GM12875 (cell line): ENCODE results near the gene ABHD12.

Experiments
- H3K4me3 ChIP-seq: one replicate; pipeline ENCODE4 v1.5.1; 2011; ENCODE audit warnings: low read depth, low read length, control low read depth
- TF ChIP-seq, protein P1 (sequence below): IDR thresholded peaks from 2 replicates; pipeline ENCODE4 v1.5.1; 2011; ENCODE audit warnings: low read depth, mild to moderate bottlenecking, control low read depth, inconsistent platforms, low read length, moderate library complexity, borderline replicate concordance; ENCODE audit not compliant: insufficient read depth

ABHD12 gene

DNA sequence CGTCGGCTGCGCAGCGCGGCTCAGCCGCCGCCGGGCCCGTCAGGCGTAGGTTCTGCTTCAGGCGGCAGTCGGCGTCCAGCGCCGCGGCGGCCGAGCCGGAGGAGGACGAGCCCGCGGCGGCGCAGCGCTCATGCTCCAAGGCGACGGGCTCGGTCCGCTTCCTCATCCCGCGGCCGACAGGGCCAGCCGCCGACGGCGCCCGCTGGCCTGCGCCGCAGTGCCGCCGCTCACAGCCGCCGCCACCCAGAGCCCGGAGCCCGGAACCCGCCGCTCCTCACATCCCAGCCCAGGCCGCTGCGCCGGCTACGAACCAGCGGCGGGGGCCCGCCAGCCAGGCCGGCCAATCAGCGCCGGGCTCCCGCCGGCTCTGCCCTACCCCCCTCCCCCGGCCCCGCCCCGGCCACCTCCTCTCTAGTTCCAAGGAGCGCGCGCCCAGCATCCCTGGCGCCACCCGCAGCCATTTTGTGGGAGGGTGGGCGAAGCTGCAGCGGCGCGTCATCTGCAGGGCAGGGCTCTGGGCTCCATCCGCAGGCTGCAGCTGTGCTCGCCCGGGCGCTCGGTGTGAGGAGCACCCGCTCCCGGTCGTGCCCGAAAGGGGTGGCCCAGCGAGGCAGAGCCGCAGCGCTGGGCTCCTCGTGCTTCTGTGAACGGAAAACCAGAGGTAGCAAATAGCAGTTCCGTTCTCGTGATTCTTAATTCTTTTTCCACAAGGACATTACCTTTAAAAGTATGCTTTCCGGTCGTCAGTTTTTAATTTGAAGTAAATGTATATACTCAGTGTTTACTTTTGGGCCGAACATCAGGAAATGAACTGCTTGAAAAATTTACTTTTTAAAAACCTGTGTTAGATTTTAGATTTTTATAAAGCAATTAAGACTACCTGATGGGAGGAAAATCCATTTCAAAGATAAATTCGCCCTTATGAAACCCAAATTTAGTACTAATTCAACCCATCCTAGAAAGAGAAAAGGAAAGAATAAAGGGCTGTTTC is at the start of gene ABHD12:
ABHD12 (minus strand) TSS at position 298 of the 991 bp plus-strand sequence; CDS start at position 166, 132 bp downstream.
- TF ChIP-seq, protein P1, sequence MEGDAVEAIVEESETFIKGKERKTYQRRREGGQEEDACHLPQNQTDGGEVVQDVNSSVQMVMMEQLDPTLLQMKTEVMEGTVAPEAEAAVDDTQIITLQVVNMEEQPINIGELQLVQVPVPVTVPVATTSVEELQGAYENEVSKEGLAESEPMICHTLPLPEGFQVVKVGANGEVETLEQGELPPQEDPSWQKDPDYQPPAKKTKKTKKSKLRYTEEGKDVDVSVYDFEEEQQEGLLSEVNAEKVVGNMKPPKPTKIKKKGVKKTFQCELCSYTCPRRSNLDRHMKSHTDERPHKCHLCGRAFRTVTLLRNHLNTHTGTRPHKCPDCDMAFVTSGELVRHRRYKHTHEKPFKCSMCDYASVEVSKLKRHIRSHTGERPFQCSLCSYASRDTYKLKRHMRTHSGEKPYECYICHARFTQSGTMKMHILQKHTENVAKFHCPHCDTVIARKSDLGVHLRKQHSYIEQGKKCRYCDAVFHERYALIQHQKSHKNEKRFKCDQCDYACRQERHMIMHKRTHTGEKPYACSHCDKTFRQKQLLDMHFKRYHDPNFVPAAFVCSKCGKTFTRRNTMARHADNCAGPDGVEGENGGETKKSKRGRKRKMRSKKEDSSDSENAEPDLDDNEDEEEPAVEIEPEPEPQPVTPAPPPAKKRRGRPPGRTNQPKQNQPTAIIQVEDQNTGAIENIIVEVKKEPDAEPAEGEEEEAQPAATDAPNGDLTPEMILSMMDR, result no peak
- peak within 1 kb of the TSS; percentile 93 for H3K4me3 ChIP-seq

DNA sequence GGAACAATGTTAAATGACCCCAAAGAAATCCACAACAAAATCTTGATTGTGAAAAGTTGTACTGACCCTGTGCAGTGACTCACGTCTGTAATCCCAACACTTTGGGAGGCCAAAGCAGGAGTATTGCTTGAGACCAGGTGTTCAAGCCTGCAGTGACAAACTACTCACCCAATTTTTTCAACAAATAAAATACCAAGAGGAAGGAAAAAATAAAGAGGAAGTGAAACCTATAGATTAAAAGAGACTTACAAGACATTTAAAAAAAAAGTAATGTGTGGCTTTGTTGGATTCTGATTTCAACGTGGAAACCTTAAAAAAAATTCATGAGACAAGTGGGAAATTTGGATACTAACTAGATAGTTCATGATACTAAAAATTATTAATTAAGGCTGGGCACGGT is 48.7 kb upstream of the ABHD12 start:
- TF ChIP-seq, protein P1, result no peak
- no peak overlapping the region for H3K4me3 ChIP-seq

DNA sequence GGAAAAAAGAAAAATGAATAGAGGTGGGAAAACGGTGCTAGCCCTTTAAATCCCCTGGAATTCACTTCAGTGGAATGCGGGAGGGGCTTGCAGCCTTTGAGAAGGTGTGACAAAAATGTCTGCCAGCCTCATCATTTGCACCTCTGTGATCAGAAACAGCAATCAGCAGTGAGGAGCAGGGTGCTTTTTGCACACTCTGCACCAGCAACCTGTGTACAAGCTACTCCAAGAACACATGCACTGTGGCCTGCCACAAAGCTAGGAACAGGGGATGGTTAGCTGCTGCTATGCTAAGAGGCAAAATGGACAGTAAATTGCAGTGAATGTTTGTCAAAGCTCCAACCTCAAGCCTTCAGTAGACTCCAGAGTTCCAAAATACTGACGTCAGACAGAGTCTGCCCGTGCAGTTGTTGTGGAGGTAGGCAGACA is 46.5 kb upstream of the ABHD12 start:
- TF ChIP-seq, protein P1, result no peak
- H3K4me3 ChIP-seq, result no peak overlapping the region

DNA sequence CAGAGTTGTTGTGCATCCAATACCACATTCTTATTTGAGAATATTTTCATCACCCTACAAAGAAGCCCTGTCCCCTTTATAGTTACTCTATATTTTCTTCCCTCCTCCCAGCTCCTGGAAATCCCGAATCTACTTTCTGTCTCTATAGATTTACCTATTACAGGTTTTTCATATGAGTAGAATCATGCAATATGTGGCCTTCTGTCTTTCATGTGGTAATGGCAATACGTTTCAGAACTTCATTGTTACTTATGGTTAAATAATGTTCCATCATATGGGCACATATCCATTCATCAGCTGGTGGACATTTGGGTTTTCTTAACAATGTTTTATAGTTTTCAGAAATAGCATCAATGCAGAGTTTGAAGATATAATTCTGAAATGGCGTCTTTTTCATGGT is 33.9 kb upstream of the ABHD12 start:
- no peak overlapping the region for H3K4me3 ChIP-seq
- TF ChIP-seq, protein P1, result no peak

DNA sequence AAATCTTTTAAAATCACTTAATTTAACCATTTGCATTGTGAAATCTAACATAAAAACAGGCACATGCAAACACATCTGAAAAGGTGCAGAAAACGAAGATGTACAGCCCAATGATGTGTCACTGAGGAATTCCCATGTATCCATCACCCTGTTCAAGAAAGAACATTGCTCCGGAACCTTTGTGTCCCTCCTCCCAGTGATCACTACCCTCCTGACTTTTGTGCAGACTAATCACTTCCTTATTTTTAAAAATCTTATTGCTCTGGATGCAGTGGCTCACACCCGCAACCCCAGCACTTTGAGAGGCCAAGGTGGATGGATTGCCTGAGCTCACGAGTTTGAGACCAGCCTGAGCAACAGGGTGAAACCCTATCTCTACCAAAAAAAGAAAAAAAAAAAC is 31.4 kb upstream of the ABHD12 start:
- TF ChIP-seq, protein P1, result no peak
- H3K4me3 ChIP-seq, result no peak overlapping the region

DNA sequence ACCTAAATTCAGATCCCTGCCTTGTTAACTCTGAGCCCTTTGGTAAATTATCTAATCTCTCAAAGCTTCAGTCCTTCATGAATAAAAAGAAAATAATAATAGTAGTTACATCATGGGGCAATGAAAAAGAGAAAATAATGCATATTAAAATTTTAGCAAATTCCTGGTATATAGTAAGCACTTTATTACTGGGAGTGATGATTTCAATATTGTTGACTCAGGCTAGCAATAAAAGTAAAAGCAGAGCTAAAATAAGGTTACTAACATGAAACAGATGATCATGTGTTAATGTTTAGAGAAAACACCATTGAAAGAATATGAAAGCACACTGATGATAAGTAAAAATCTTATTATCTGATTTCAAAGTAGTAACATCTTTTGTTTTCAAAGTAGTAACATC is 30.5 kb upstream of the ABHD12 start:
- H3K4me3 ChIP-seq, result no peak overlapping the region
- TF ChIP-seq, protein P1, result no peak

DNA sequence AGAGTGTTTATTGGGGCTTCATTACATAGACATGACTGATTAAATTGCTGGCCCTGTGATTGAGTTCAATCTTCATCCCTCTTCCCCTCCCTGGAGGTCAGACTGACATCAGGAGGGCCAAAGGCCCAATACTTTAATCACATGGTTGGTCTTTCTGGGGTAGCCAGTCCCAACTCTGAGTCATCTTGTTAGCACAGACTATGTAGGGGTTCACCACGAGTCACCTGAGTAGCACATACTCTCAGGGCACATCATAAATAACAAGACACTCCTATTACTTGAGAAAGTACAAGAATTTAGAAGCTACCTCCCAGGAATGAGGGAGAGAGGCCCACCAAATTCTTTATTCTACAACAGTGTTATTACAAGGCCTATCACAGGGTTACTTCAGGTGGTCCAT is 28.1 kb upstream of the ABHD12 start:
- H3K4me3 ChIP-seq, result no peak overlapping the region
- TF ChIP-seq, protein P1, result no peak
